ENCODE data around the gene E4F1. TPM values are rescaled to one million over a fixed set of nuclear protein-coding genes. Genes with fewer than 3 reads are reported as not detected.
A peak's percentile ranks its signal among the peaks of the same experiment; 100 is the strongest.

Gene E4F1
- total and polyA plus RNA-seq, 2 of the 8 experiments (the other 6 are each of a cell fraction or from before 2014, with no cell fraction given): 22.2 to 27.0 TPM

DNA sequence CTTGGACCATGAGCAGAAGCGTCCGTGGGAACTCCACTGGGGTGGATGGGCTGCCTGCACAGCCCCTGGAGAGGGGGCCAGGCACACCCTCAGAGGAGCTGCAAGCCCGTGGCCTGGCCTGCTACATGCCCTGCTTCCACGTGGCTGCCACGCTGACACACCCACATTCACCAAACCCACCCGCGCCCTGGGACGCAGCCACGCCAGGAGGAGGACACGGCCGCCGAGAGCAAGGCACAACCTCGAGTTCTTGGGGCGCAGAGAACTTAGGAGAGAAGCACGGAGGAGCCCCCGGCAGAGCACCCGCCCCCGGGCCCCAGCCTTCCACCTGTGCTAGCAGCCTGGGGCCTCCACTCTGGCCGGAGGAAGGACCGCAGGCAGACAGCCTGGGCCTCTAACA lies 45.8 kb upstream of the E4F1 start:
- Histone ChIP-seq H3K4me2 (ENCODE audit: insufficient read depth in 1 of 2, low read depth in 2 of 2, low read length in 2 of 2) (no peak overlapping the region), H3K9me3 (ENCODE audit: insufficient read depth in 2 of 2, low read depth in 1 of 2, low read length in 1 of 2) (no peaks in the 10 kb centered on the region), H3K23ac (ENCODE audit: insufficient read length) (no peak overlapping the region), H4K91ac (replicated peaks; ENCODE audit: insufficient read length, low read length) (no peak overlapping the region), H3K79me1 (ENCODE audit: low read depth, low read length) (no peaks in the 10 kb centered on the region), H3K4me3 (ENCODE audit: extremely low read depth in 1 of 4, insufficient read depth in 2 of 4, low read depth in 3 of 4, low read length in 4 of 4) (no peak overlapping the region), H2BK15ac (ENCODE audit: low read length) (no peak overlapping the region), H3K27me3 (replicated peaks in 1 of 4; ENCODE audit: control insufficient read depth in 3 of 4, extremely low read depth in 1 of 4, insufficient read depth in 3 of 4, low read length in 3 of 4) (no peaks in the 10 kb centered on the region; a peak in 1 of 7 replicates), H2BK12ac (ENCODE audit: low read depth, low read length) (no peak overlapping the region), H2BK5ac (ENCODE audit: low read depth, low read length) (no peak overlapping the region), H3K4me1 (replicated peaks in 1 of 4; ENCODE audit: control insufficient read depth in 3 of 4, insufficient read depth in 4 of 4, low read length in 3 of 4) (peaks cover 0 to 7% (median 2%) of the 10 kb centered on the region in 4 experiments; a peak in 4 of 7 replicates), H3K23me2 (ENCODE audit: low read depth, low read length) (peaks cover 2% of the 10 kb centered on the region; the same call in 1 of the 2 replicates), H4K8ac (ENCODE audit: extremely low read depth, insufficient read depth, low read length) (no peak overlapping the region; the same call in 1 of the 2 replicates), H3K79me2 (ENCODE audit: control insufficient read depth in 1 of 2, insufficient read depth in 2 of 2, low read length in 2 of 2) (no peaks in the 10 kb centered on the region), H2AFZ (ENCODE audit: low read length) (no peak overlapping the region), H2AK5ac (ENCODE audit: low read depth, low read length) (no peak overlapping the region), H4K20me1 (replicated peaks in 1 of 2; ENCODE audit: control insufficient read depth in 1 of 2, insufficient read depth in 2 of 2, low read length in 2 of 2) (peaks cover 2 to 19% of the 10 kb centered on the region in 2 experiments), H2BK20ac (ENCODE audit: low read length) (no peak overlapping the region), H3K14ac (ENCODE audit: insufficient read length) (no peak overlapping the region), H3K18ac (ENCODE audit: extremely low read depth, low read length) (no peak overlapping the region), H3K4ac (replicated peaks; ENCODE audit: insufficient read length, low read depth, low read length) (no peak overlapping the region), H3K36me3 (ENCODE audit: control insufficient read depth in 2 of 4, insufficient read depth in 4 of 4, low read length in 3 of 4) (peaks cover 15 to 46% (median 28%) of the 10 kb centered on the region in 4 experiments; a peak in 7 of 8 replicates), H3K56ac (replicated peaks; ENCODE audit: insufficient read length, low read depth, low read length) (no peak overlapping the region), H3K27ac (ENCODE audit: low read depth, low read length) (no peak overlapping the region), H4K5ac (ENCODE audit: insufficient read length, low read depth, low read length) (no peak overlapping the region), H2BK120ac (replicated peaks; ENCODE audit: low read depth, low read length) (no peak overlapping the region), H3K9ac (replicated peaks in 1 of 4; ENCODE audit: extremely low read depth in 1 of 4, low read depth in 3 of 4, low read length in 3 of 4) (no peak overlapping the region)
- no peak for FAIRE-seq
- CTCF ChIA-PET (ENCODE audit: partially characterized antibody): interaction anchor here (1.0 to 1.4 kb wide), 4 partner anchors 10 to 37 kb away, joined by 3 to 5 read pairs (median 3); partner anchors contain the start of gene PGP
- TF ChIP-seq EGR1 (IDR thresholded peaks at IDR 0.05; ENCODE audit: borderline replicate concordance, low read depth, low read length) (peak; percentile 55), PHF8 (conservative IDR thresholded peaks at IDR 0.05; ENCODE audit: low read depth, low read length) (no peak), POU5F1 (IDR thresholded peaks at IDR 0.05; ENCODE audit: low read depth, low read length) (no peak), CREB1 (IDR thresholded peaks at IDR 0.05) (no peak), TCF12 (IDR thresholded peaks at IDR 0.05; ENCODE audit: low read depth, low read length) (no peak), SP1 (IDR thresholded peaks at IDR 0.05; ENCODE audit: low read depth, low read length) (no peak), POLR2AphosphoS5 (IDR thresholded peaks at IDR 0.05; ENCODE audit: low read depth, low read length) (peak; percentile 73; the same call in 1 of the 2 replicates)
- TF ChIP-seq, protein P1, sequence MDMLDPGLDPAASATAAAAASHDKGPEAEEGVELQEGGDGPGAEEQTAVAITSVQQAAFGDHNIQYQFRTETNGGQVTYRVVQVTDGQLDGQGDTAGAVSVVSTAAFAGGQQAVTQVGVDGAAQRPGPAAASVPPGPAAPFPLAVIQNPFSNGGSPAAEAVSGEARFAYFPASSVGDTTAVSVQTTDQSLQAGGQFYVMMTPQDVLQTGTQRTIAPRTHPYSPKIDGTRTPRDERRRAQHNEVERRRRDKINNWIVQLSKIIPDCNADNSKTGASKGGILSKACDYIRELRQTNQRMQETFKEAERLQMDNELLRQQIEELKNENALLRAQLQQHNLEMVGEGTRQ (IDR thresholded peaks at IDR 0.05; ENCODE audit: low read length): no peak
- TF ChIP-seq, protein P2, sequence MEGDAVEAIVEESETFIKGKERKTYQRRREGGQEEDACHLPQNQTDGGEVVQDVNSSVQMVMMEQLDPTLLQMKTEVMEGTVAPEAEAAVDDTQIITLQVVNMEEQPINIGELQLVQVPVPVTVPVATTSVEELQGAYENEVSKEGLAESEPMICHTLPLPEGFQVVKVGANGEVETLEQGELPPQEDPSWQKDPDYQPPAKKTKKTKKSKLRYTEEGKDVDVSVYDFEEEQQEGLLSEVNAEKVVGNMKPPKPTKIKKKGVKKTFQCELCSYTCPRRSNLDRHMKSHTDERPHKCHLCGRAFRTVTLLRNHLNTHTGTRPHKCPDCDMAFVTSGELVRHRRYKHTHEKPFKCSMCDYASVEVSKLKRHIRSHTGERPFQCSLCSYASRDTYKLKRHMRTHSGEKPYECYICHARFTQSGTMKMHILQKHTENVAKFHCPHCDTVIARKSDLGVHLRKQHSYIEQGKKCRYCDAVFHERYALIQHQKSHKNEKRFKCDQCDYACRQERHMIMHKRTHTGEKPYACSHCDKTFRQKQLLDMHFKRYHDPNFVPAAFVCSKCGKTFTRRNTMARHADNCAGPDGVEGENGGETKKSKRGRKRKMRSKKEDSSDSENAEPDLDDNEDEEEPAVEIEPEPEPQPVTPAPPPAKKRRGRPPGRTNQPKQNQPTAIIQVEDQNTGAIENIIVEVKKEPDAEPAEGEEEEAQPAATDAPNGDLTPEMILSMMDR (IDR thresholded peaks at IDR 0.05; ENCODE audit: control extremely low read depth in 1 of 3, insufficient read depth in 1 of 3, low read depth in 1 of 3, low read length in 3 of 3): no peak
- 99% methylated on average over 9 of the region's 20 CpGs; no CpG with 5 or more reads in 1 of the 2 experiments for WGBS, 2 experiments (ENCODE audit: extremely low coverage in 1 of 2, insufficient coverage in 1 of 2, insufficient read length in 1 of 2, insufficient replicate concordance in 2 of 2, low coverage in 1 of 2, low lambda C conversion rate in 2 of 2, missing lambda C conversion rate in 1 of 2)
- POLR2A ChIA-PET (ENCODE audit: partially characterized antibody): interaction anchor here (1.0 to 13.5 kb wide), 7 partner anchors 11 to 86 kb away, joined by 3 to 312 read pairs (median 5); partner anchors contain the start of genes CASKIN1, RAB26 and TRAF7
- DNase-seq (ENCODE audit: low read depth in 1 of 2, low spot score in 2 of 2): no peak
